ENCODE measurements around the gene MYL6B. TPM values are rescaled to one million over a fixed set of nuclear protein-coding genes. Genes with fewer than 3 reads are reported as not detected.
A peak's percentile ranks its signal among the peaks of the same experiment; 100 is the strongest.

The MYL6B gene
- 100 to 1,000 TPM in 1 of 2 donors, 10 to 100 TPM in 1; 96.3 to 111 TPM for total RNA-seq

DNA sequence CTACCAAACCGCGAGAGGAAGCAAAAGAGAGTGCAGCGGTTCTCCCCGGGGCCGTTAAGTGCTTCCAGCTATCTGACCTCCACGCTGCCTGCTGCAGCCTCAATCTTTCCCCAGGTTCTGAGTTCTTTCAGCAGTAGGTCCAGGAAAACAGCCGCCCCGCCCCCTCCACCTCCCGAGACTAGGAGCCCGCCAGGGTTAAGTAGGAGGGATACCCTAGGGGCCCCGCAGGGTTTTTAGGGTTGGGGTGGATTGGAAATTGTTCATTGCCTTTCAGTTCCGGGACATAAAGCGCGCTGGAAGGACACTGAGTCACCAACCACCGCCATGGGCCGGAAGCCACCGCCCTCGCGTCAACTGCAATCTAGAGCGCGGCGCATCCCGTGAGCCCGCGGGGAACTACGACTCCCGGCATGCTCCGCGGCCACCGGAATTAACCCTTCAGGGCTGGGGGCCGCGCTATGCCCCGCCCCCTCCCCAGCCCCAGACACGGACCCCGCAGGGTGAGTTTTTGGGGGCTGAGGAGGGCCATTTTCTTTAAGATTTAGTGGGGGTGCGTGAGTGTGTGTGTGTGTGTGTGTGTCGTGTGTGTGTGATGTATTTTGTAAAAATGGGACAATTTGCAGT lies at the start of gene MYL6B:
TSS of gene MYL6B (plus strand) at position 456 of the 624 bp plus-strand sequence. CDS start 1,332 bp downstream, outside the sequence.
- Mint-ChIP-seq H3K9me3 (no peaks in the 10 kb centered on the region), H3K27me3 (ENCODE audit: low read depth) (no peaks in the 10 kb centered on the region), H3K27ac (peak within 1 kb of the TSS; percentile 92), H3K36me3 (ENCODE audit: insufficient read depth in 2 of 2) (peaks cover 5 to 9% of the 10 kb centered on the region in 2 donors), H3K4me1 (ENCODE audit: low read depth) (peaks cover 57% of the 10 kb centered on the region), H3K4me3 (peak within 1 kb of the TSS; percentile 91 to 96)
- peak; percentile 96 to 97 for DNase-seq
- ATAC-seq (replicated peaks in 1 of 2) = peak; percentile 94

DNA sequence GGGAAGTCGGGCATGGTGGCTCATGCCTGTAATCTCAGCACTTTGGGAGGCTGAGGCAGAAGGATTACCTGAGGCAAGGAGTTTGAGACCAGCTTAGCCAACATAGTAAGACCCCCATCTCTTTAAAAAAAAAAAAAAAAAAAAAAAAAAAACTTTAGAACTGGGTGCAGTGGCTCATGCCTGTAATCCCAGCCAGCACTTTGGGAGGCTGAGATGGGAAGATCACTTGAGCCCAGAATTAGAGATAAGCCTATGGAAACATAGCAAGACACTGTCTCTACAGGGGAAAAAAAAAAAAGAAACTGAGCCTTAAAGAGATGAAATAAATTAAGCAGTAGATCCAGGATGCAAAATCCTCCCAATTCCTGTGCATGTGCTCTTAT lies 49.7 kb upstream of the MYL6B start:
- H3K27ac Mint-ChIP-seq = peak overlapping the region; percentile 98
- peak overlapping the region; percentile 94 to 97 for H3K4me3 Mint-ChIP-seq
- no peaks in the 10 kb centered on the region for H3K27me3 Mint-ChIP-seq (ENCODE audit: low read depth)
- DNase-seq = no peak
- peaks cover 11 to 13% of the 10 kb centered on the region in 2 donors for H3K36me3 Mint-ChIP-seq (ENCODE audit: insufficient read depth in 2 of 2)
- no peaks in the 10 kb centered on the region for H3K9me3 Mint-ChIP-seq
- peaks cover 49% of the 10 kb centered on the region for H3K4me1 Mint-ChIP-seq (ENCODE audit: low read depth)
- no peak for ATAC-seq (replicated peaks in 1 of 2)

DNA sequence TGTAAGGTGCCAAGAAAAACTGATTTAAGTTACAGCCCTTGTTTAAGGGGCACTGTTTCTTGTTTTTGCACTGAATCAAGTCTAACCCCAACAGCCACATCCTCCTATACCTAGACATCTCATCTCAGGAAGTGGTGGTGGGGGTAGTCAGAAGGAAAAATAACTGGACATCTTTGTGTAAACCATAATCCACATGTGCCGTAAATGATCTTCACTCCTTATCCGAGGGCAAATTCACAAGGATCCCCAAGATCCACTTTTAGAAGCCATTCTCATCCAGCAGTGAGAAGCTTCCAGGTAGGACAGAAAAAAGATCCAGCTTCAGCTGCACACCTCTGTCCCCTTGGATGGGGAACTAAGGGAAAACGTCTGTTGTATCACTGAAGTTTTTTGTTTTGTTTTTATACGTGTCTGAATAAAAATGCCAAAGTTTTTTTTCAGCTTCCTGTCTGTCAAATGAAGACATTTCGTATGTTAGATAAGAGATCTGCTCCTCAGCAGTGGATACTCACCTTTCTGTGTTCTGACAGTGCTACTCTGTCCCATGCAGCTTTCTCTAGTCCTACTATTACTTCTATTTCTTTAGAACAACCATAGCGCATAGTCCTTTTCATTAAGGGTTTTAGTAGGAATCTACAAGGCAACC lies 49.2 kb upstream of the MYL6B start:
- H3K4me1 Mint-ChIP-seq (ENCODE audit: low read depth) = peaks cover 49% of the 10 kb centered on the region
- DNase-seq (no peak), ATAC-seq (replicated peaks in 1 of 2) (peak in 1 of 2 donors; percentile 21)
- H3K27me3 Mint-ChIP-seq (ENCODE audit: low read depth) = no peaks in the 10 kb centered on the region
- peak overlapping the region; percentile 94 to 97 for H3K4me3 Mint-ChIP-seq
- H3K9me3 Mint-ChIP-seq = no peaks in the 10 kb centered on the region
- peaks cover 11 to 13% of the 10 kb centered on the region in 2 donors for H3K36me3 Mint-ChIP-seq (ENCODE audit: insufficient read depth in 2 of 2)
- H3K27ac Mint-ChIP-seq = peak overlapping the region; percentile 98

DNA sequence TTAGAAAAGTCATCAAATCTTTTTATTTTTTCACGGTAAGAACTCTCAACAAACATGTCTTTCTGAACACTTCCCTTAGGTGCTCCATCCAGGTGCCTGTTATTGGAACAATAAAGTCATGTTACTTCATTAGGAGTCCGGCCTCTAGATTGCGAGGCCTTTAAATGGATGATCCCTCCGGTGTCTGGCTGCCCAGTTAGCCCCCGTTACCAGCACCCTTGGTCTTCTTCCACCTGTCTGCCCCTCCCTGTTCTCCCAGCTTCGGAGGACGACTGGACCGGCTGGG lies 48.6 kb upstream of the MYL6B start:
- ATAC-seq (replicated peaks in 1 of 2) (no peak), DNase-seq (no peak)
- Mint-ChIP-seq H3K27me3 (ENCODE audit: low read depth) (no peaks in the 10 kb centered on the region), H3K4me3 (peak overlapping the region; percentile 94 to 97), H3K27ac (peak overlapping the region; percentile 98), H3K36me3 (ENCODE audit: insufficient read depth in 2 of 2) (peaks cover 13% of the 10 kb centered on the region in 2 donors), H3K4me1 (ENCODE audit: low read depth) (peaks cover 49% of the 10 kb centered on the region), H3K9me3 (no peaks in the 10 kb centered on the region)

DNA sequence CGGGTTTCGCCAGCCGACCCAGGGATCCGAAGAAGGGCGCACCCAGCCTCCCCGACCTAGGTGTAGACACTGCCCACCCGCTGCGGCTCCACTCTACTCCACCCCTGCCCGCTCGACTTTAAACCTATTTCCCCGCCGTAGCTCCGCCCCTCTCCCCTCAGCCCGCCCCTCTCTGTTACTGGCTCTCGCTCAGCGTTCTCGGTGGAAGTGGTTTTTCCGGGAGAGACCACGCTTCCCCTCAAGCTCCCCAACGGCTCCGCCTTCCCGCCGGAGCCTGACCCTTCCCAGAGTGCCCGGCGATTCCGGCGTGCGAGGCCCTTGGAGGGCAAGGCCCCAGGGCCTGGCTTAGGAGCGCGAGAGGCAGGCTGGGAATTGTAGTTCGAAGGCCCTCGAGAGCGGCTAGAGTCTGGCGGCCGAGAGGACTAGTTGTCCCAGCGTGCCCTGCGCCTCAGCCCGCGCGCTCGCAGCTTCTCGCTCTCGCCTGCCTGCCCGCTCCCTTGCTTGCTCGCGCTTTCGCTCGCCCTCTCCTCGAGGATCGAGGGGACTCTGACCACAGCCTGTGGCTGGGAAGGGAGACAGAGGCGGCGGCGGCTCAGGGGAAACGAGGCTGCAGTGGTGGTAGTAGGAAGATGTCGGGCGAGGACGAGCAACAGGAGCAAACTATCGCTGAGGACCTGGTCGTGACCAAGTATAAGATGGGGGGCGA lies 48.1 kb upstream of the MYL6B start, which contains the start of gene PA2G4:
TSS of gene PA2G4 (plus strand) at position 451 of the 706 bp plus-strand sequence. CDS start at position 630, 179 bp downstream.
- peaks cover 13 to 15% of the 10 kb centered on the region in 2 donors for H3K36me3 Mint-ChIP-seq (ENCODE audit: insufficient read depth in 2 of 2)
- H3K4me1 Mint-ChIP-seq (ENCODE audit: low read depth) = peaks cover 49% of the 10 kb centered on the region
- peak; percentile 98 to 99 for DNase-seq
- peak within 1 kb of the TSS; percentile 94 to 97 for H3K4me3 Mint-ChIP-seq
- no peaks in the 10 kb centered on the region for H3K9me3 Mint-ChIP-seq
- no peaks in the 10 kb centered on the region for H3K27me3 Mint-ChIP-seq (ENCODE audit: low read depth)
- H3K27ac Mint-ChIP-seq = peak within 1 kb of the TSS; percentile 98
- ATAC-seq (replicated peaks in 1 of 2) = peak; percentile 93 to 94

DNA sequence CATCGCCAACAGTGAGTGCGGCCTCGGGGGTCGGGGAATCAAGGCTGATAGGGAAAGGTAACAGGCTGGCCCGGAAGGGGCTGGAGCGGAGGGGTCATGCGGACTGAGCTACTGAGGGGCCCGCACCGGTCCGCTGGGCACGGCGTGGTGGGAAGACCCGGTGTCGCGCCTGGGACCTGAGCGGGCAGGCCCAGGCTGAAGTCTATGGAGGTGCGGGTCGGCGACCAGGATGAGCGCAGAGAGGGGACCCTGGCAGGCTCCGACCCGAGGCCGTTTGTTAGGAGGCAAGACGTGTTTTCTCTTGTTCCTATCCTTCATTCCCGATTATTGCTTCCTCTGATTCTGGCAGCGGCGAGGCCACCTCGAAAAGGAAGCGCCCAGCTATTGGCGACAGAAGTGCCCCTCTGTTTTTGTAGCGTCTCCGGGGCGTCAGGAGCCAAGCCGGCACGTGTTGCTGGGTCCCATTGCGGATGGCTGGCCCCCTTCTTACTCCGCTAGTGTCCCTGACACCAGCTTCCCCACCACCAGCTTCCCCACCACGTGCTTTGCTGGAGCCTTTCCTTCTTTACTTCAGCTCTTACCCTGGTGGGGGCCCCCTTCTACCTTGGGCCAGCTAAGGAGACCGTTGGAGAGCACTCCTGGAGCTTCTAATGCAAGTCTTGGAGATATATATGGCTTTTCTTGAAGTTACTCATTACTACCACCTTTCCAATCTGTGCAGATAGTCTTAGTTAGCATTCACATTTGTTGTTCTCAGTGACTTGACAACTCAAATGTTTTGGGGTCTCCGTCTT lies 47.4 kb upstream of the MYL6B start:
- ATAC-seq (replicated peaks in 1 of 2) = peak; percentile 8 to 14
- Mint-ChIP-seq H3K27ac (peak overlapping the region; percentile 98), H3K9me3 (no peaks in the 10 kb centered on the region), H3K36me3 (ENCODE audit: insufficient read depth in 2 of 2) (peaks cover 13 to 17% of the 10 kb centered on the region in 2 donors), H3K4me3 (peak overlapping the region; percentile 94 to 97), H3K27me3 (ENCODE audit: low read depth) (no peaks in the 10 kb centered on the region), H3K4me1 (ENCODE audit: low read depth) (peaks cover 49% of the 10 kb centered on the region)
- peak; percentile 27 to 37 for DNase-seq

DNA sequence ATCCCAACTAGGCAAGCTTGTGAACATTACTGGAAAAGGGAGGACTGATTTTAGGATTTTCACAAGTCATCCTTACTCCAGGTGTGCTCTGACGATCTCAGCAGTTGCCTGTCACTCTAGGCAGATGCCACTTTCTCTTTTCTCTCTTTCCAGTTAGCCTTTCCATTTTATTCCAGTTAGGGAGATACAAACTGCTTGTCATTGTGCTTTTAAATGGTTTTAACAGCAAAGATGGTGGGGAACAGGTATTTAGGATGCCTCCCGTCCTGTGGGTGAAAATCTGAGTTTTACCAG lies 46.8 kb upstream of the MYL6B start:
- Mint-ChIP-seq H3K4me3 (peak overlapping the region; percentile 94 to 97), H3K4me1 (ENCODE audit: low read depth) (peaks cover 49% of the 10 kb centered on the region), H3K27me3 (ENCODE audit: low read depth) (no peaks in the 10 kb centered on the region), H3K36me3 (ENCODE audit: insufficient read depth in 2 of 2) (peaks cover 17 to 22% of the 10 kb centered on the region in 2 donors), H3K27ac (peak overlapping the region; percentile 98), H3K9me3 (no peaks in the 10 kb centered on the region)
- ATAC-seq (replicated peaks in 1 of 2) = no peak
- no peak for DNase-seq

DNA sequence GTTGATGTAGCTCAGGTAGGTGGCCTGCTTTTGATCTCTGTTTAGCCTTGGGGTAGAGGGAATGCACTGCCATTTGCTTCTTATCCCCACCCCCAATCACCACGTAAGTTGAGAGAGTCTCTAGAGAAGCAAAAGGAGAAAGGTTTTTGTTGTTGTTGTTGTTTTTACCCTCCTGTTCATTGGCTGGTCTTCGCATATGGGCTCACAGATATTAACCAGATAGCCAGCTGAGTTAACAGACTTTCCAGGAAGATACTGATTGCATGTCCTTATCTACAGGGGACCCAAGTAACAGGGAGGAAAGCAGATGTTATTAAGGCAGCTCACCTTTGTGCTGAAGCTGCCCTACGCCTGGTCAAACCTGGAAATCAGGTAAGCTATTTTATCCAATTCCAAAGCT lies 45.1 kb upstream of the MYL6B start:
- ATAC-seq (replicated peaks in 1 of 2) (no peak), DNase-seq (no peak)
- peaks cover 34% of the 10 kb centered on the region for H3K4me1 Mint-ChIP-seq (ENCODE audit: low read depth)

DNA sequence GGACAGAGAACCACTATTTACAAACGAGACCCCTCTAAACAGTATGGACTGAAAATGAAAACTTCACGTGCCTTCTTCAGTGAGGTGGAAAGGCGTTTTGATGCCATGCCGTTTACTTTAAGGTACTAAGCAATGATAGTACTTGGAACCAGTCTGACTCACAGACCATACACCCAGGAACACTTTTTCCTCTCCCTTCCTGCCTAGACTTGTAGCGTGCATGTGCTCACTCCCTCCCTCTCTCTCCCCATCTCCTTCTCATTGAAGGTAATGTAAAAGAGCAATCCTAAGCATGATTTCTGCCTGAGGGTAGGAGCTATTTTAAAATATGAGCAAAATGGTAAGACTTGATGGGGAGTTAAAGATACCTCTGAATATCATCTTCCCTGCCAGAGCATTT lies 41.8 kb upstream of the MYL6B start:
- H3K4me3 Mint-ChIP-seq = no peak overlapping the region
- H3K27ac Mint-ChIP-seq = no peak overlapping the region
- DNase-seq = no peak
- peaks cover 21% of the 10 kb centered on the region for H3K4me1 Mint-ChIP-seq (ENCODE audit: low read depth)
- ATAC-seq (replicated peaks in 1 of 2) = no peak
- H3K36me3 Mint-ChIP-seq (ENCODE audit: insufficient read depth in 2 of 2) = peaks cover 15 to 25% of the 10 kb centered on the region in 2 donors
- no peaks in the 10 kb centered on the region for H3K27me3 Mint-ChIP-seq (ENCODE audit: low read depth)
- H3K9me3 Mint-ChIP-seq = no peaks in the 10 kb centered on the region

More for the DNA sequence above, 45.1 kb upstream of the MYL6B start:
- peak overlapping the region in 1 of 2 donors; percentile 25 for H3K4me3 Mint-ChIP-seq
- peak overlapping the region; percentile 40 for H3K27ac Mint-ChIP-seq
- H3K27me3 Mint-ChIP-seq (ENCODE audit: low read depth) = no peaks in the 10 kb centered on the region
- no peaks in the 10 kb centered on the region for H3K9me3 Mint-ChIP-seq
- peaks cover 23 to 26% of the 10 kb centered on the region in 2 donors for H3K36me3 Mint-ChIP-seq (ENCODE audit: insufficient read depth in 2 of 2)

DNA sequence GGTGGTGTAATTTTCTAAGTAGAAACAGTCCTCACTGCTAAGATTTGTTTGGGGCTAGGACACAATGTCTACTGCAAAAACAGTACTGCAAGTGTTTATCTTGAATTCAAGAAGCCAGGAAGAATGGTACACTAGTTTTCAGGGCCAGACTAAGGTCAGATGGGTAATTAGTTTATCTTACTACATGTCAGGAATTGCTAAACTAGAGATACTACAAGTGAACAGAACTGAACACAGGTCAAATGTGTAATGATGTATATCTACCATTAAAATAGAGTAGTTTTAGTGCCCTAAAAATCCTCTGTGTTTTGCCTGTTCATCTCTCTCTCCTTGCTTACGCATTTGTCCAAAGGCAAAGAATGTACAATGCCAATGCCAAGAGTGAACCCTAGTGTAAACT lies 38.3 kb upstream of the MYL6B start:
- Mint-ChIP-seq H3K4me3 (peak overlapping the region in 1 of 2 donors; percentile 19), H3K9me3 (no peaks in the 10 kb centered on the region), H3K27ac (peak overlapping the region; percentile 67), H3K27me3 (ENCODE audit: low read depth) (no peaks in the 10 kb centered on the region), H3K36me3 (ENCODE audit: insufficient read depth in 2 of 2) (peaks cover 23 to 31% of the 10 kb centered on the region in 2 donors), H3K4me1 (ENCODE audit: low read depth) (peaks cover 19% of the 10 kb centered on the region)
- no peak for DNase-seq
- no peak for ATAC-seq (replicated peaks in 1 of 2)

DNA sequence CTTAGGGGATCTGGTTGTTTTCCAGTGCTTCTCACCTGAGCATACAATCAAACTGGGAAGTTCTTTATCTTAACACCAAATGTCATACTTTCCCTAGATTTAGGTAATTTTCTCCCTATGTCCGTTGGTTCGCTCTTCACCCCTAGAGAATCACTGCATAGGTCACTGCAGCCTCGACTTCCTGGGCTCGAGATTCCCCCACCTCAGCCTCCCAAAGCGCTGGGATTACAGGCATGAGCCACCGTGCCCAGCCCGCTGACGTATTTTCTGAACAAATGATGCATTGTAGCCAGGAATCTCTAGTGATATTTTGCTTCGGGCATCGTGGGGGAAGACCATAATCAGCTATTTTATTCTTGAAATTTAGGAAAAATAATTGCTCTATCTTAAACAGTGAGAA lies 37.1 kb upstream of the MYL6B start:
- Mint-ChIP-seq H3K36me3 (ENCODE audit: insufficient read depth in 2 of 2) (peaks cover 21 to 26% of the 10 kb centered on the region in 2 donors), H3K27ac (peak overlapping the region; percentile 99), H3K4me3 (peak overlapping the region; percentile 90 to 93), H3K9me3 (no peaks in the 10 kb centered on the region), H3K27me3 (ENCODE audit: low read depth) (no peaks in the 10 kb centered on the region), H3K4me1 (ENCODE audit: low read depth) (peaks cover 32% of the 10 kb centered on the region)
- ATAC-seq (replicated peaks in 1 of 2) (no peak), DNase-seq (no peak)

DNA sequence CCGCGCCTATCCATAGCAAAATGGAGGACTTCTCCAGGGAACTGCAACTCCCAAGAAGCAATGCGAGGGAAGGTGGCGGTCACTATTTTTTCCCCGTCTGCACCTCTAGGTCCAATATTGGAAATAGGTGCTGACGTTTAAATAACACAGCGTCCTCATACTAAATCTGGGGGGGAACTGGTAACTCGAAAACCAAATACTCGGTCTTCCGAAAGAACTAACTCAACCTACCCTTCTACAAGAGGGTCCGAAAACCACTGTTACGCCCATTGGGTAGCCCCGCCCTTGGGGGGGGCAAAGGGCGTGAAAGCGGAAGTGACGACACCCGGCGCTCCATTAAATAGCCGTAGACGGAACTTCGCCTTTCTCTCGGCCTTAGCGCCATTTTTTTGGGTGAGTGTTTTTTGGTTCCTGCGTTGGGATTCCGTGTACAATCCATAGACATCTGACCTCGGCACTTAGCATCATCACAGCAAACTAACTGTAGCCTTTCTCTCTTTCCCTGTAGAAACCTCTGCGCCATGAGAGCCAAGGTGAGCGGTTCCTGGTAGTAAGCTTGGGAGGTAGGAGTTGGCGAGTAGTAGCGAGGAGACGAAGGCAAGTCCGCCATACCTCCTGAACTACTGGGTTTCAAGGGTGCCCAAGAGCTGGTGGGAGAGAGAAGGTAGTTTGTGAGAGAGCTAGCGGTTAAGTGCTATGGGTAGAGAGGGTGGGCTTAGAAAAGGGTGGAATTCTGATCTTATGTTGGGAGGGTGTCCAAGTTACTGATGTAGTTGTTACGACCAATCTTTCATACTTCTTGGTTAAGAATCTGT lies 35.9 kb upstream of the MYL6B start, which contains the start of gene RPL41:
TSS of gene RPL41 (plus strand) at position 367 of the 815 bp plus-strand sequence.
- Mint-ChIP-seq H3K9me3 (no peaks in the 10 kb centered on the region), H3K4me1 (ENCODE audit: low read depth) (peaks cover 32% of the 10 kb centered on the region), H3K36me3 (ENCODE audit: insufficient read depth in 2 of 2) (peaks cover 16 to 22% of the 10 kb centered on the region in 2 donors), H3K27me3 (ENCODE audit: low read depth) (no peaks in the 10 kb centered on the region), H3K4me3 (peak within 1 kb of the TSS; percentile 90 to 93), H3K27ac (peak within 1 kb of the TSS; percentile 99)
- peak; percentile 48 to 55 for ATAC-seq (replicated peaks in 1 of 2)
- DNase-seq = peak; percentile 94 to 96
